Hematopoietic multipotent progenitor cell treated with erythropoietin and hydrocortisone succinate and interleukin-3 and kit ligand, for 4 days (in vitro differentiated cells): ENCODE data around the gene GIMAP8.
"Not testable (repeated sequence)": the region's sequence is repeated elsewhere in the genome, so short reads cannot be mapped to it uniquely, and the experiment has no call there.

Source experiments
- DNase-seq: peaks from one replicate; pipeline ENCODE4 v3.0.0-alpha.2; 2015

GIMAP8 gene

DNA sequence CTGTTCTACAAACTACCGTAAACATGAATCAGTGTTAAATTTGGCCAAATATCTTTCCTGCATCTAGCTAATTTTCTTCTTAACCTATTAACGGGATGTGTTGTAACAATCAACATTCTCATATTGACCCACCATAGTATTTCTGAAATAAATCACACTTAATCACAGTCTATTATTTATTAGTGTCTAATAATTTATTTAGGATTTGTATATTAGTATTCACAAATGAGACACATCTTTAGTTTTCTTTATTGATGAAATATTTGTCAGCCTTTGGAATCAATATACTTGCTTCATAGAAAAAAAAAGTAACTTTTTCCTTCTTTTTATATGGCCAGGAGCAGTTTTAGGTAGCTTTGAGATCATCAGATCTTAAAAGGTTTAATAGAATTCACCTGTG, 68.9 kb downstream of the GIMAP8 start:
- no peak for DNase-seq

DNA sequence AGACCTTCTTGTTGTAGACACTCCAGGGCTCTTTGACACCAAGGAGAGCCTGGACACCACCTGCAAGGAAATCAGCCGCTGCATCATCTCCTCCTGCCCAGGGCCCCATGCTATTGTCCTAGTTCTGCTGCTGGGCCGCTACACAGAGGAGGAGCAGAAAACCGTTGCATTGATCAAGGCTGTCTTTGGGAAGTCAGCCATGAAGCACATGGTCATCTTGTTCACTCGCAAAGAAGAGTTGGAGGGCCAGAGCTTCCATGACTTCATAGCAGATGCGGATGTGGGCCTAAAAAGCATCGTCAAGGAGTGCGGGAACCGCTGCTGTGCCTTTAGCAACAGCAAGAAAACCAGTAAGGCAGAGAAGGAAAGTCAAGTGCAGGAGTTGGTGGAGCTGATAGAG, 69.7 kb downstream of the GIMAP8 start:
- DNase-seq = no peak

DNA sequence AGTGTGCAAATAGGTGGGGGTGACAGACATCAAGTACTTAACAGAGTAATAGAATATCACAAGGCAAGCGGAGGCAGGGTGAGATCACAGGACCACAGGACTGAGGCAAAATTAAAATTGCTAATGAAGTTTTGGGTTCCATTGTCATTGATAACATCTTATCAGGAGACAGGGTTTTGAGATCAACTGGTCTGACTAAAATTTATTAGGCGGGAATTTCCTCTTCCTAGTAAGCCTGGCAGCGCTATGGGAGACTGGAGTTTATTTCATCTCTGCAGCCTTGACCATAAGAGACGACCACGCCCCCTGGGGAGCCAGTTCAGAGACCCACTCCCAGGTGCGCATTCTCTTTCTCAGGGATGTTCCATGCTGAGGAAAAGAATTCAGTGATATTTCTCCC, 72.5 kb downstream of the GIMAP8 start:
- DNase-seq = not testable (repeated sequence)

DNA sequence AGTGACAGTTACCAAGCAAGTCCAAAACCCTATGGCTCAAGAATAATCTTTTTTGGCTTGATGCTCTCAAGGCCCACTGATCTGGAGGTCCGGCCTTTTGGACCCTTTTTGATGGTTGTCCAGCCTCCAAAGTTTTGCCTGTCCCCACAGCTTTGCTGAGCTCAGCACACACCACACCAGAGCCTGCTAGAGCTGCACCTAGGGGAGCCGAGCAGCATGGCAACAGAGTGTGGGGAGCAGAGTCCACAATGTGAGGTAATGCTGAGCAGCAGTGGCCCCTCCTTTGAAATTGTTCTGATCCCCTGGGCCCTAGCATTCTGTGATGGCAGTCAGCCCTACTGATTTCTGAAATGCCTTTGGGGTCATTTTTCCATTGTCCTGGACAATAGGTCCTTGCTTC, 73.6 kb downstream of the GIMAP8 start:
- DNase-seq = no peak
